H1 (cell line): ENCODE results near the gene KCNQ1. TPM values are rescaled to one million over a fixed set of nuclear protein-coding genes. Genes with fewer than 3 reads are reported as not detected.

Experiments
- EP300 ChIP-seq, 2 experiments: IDR thresholded peaks; 1 replicate in 1 of 2; 2 replicates in 1 of 2; pipeline ENCODE4 v1.6.1; 2011 to 2012; ENCODE audit warnings: low read depth in 2 of 2, low read length in 2 of 2, mild to moderate bottlenecking in 2 of 2, borderline replicate concordance in 1 of 2, inconsistent platforms in 1 of 2, moderate library complexity in 1 of 2
- EZH2 ChIP-seq: fragments of 200-600 bp; sonication (generic); IDR thresholded peaks from 2 replicates; pipeline ENCODE4 v1.7.1; 2012; ENCODE audit warnings: low read depth, mild to moderate bottlenecking, moderate library complexity, low read length, inconsistent platforms; ENCODE audit not compliant: severe bottlenecking
- KDM1A ChIP-seq: fragments of 200-600, 300-600 bp; sonication (generic); IDR thresholded peaks from 2 replicates; pipeline ENCODE4 v1.7.1; 2016; ENCODE audit warnings: mild to moderate bottlenecking, low read length, borderline replicate concordance
- KDM5A ChIP-seq: fragments of 200-600 bp; IDR thresholded peaks from 2 replicates; pipeline ENCODE4 v1.7.1; 2012; ENCODE audit warnings: mild to moderate bottlenecking, low read length, inconsistent platforms, mixed read lengths
- PHF8 ChIP-seq: fragments of 200-600 bp; sonication (generic); conservative IDR thresholded peaks from 2 replicates; pipeline ENCODE4 v1.7.1; 2012; ENCODE audit warnings: low read depth, mild to moderate bottlenecking, inconsistent platforms, low read length, moderate library complexity
- RFX5 ChIP-seq: IDR thresholded peaks from 2 replicates; pipeline ENCODE4 v1.6.1; 2011; ENCODE audit warnings: low read depth, low read length, improper control_type of control experiment, borderline replicate concordance
- SIN3A ChIP-seq, 2 experiments: IDR thresholded peaks in 1 of 2; conservative IDR thresholded peaks in 1 of 2; 2 replicates each; pipeline ENCODE4 v1.6.1; 2011 to 2012; ENCODE audit warnings: low read length in 2 of 2, improper control_type of control experiment in 1 of 2, low read depth in 1 of 2, mild to moderate bottlenecking in 1 of 2
- SRF ChIP-seq: IDR thresholded peaks from 2 replicates; pipeline ENCODE4 v1.6.1; 2011; ENCODE audit warnings: mild to moderate bottlenecking, low read depth, low read length, moderate library complexity
- TAF1 ChIP-seq: IDR thresholded peaks from 2 replicates; pipeline ENCODE4 v1.6.1; 2011; ENCODE audit warnings: mild to moderate bottlenecking, low read depth, low read length
- YY1 ChIP-seq: IDR thresholded peaks from 2 replicates; pipeline ENCODE4 v1.6.1; 2011; ENCODE audit warnings: low read depth, mild to moderate bottlenecking, low read length
- polyA plus RNA-seq, 7 experiments: library from polyadenylated mRNA; depleted of rRNA in 3 of 7; stranded (reverse) in 5 of 7; unstranded in 2 of 7; fragments of >200 nt in 5 of 7; fragments of 200-250 nt in 2 of 7; gene quantifications; 1 replicate in 5 of 7; 2 replicates in 1 of 7; 4 replicates in 1 of 7; pipeline versions ENCODE4 v1.2.1 to v1.2.3, GENCODE V29; 2011 to 2013; ENCODE audit warnings: missing spikeins in 2 of 7, mixed read lengths in 2 of 7
- total RNA-seq: library from RNA; stranded (reverse); fragmentation: NEBNext Ultra II Directional; extraction: Animal tissue kit (Norgen Biotek cat#: 25700); gene quantifications from 2 replicates; pipeline ENCODE4 v1.2.1, GENCODE V29; 2021
- TF ChIP-seq, protein P1 (sequence below): fragments of 300-600 bp; sonication (generic); IDR thresholded peaks from 2 replicates; pipeline ENCODE4 v1.7.1; 2012; ENCODE audit warnings: low read length, moderate library complexity, mild to moderate bottlenecking, inconsistent platforms; ENCODE audit not compliant: insufficient replicate concordance

Gene KCNQ1
- total and polyA plus RNA-seq, 2 of the 8 experiments (the other 6 are each of a cell fraction or from before 2014, with no cell fraction given): 1.9 to 2.0 TPM

GRCh38 chr11:2729841-2730240 is 285.0 kb downstream of the KCNQ1 start (continued):
- TF ChIP-seq, protein P1, sequence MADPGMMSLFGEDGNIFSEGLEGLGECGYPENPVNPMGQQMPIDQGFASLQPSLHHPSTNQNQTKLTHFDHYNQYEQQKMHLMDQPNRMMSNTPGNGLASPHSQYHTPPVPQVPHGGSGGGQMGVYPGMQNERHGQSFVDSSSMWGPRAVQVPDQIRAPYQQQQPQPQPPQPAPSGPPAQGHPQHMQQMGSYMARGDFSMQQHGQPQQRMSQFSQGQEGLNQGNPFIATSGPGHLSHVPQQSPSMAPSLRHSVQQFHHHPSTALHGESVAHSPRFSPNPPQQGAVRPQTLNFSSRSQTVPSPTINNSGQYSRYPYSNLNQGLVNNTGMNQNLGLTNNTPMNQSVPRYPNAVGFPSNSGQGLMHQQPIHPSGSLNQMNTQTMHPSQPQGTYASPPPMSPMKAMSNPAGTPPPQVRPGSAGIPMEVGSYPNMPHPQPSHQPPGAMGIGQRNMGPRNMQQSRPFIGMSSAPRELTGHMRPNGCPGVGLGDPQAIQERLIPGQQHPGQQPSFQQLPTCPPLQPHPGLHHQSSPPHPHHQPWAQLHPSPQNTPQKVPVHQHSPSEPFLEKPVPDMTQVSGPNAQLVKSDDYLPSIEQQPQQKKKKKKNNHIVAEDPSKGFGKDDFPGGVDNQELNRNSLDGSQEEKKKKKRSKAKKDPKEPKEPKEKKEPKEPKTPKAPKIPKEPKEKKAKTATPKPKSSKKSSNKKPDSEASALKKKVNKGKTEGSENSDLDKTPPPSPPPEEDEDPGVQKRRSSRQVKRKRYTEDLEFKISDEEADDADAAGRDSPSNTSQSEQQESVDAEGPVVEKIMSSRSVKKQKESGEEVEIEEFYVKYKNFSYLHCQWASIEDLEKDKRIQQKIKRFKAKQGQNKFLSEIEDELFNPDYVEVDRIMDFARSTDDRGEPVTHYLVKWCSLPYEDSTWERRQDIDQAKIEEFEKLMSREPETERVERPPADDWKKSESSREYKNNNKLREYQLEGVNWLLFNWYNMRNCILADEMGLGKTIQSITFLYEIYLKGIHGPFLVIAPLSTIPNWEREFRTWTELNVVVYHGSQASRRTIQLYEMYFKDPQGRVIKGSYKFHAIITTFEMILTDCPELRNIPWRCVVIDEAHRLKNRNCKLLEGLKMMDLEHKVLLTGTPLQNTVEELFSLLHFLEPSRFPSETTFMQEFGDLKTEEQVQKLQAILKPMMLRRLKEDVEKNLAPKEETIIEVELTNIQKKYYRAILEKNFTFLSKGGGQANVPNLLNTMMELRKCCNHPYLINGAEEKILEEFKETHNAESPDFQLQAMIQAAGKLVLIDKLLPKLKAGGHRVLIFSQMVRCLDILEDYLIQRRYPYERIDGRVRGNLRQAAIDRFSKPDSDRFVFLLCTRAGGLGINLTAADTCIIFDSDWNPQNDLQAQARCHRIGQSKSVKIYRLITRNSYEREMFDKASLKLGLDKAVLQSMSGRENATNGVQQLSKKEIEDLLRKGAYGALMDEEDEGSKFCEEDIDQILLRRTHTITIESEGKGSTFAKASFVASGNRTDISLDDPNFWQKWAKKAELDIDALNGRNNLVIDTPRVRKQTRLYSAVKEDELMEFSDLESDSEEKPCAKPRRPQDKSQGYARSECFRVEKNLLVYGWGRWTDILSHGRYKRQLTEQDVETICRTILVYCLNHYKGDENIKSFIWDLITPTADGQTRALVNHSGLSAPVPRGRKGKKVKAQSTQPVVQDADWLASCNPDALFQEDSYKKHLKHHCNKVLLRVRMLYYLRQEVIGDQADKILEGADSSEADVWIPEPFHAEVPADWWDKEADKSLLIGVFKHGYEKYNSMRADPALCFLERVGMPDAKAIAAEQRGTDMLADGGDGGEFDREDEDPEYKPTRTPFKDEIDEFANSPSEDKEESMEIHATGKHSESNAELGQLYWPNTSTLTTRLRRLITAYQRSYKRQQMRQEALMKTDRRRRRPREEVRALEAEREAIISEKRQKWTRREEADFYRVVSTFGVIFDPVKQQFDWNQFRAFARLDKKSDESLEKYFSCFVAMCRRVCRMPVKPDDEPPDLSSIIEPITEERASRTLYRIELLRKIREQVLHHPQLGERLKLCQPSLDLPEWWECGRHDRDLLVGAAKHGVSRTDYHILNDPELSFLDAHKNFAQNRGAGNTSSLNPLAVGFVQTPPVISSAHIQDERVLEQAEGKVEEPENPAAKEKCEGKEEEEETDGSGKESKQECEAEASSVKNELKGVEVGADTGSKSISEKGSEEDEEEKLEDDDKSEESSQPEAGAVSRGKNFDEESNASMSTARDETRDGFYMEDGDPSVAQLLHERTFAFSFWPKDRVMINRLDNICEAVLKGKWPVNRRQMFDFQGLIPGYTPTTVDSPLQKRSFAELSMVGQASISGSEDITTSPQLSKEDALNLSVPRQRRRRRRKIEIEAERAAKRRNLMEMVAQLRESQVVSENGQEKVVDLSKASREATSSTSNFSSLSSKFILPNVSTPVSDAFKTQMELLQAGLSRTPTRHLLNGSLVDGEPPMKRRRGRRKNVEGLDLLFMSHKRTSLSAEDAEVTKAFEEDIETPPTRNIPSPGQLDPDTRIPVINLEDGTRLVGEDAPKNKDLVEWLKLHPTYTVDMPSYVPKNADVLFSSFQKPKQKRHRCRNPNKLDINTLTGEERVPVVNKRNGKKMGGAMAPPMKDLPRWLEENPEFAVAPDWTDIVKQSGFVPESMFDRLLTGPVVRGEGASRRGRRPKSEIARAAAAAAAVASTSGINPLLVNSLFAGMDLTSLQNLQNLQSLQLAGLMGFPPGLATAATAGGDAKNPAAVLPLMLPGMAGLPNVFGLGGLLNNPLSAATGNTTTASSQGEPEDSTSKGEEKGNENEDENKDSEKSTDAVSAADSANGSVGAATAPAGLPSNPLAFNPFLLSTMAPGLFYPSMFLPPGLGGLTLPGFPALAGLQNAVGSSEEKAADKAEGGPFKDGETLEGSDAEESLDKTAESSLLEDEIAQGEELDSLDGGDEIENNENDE: no peak
- TF ChIP-seq PHF8 (no peak), EZH2 (no peak), KDM5A (no peak), TAF1 (no peak), KDM1A (no peak), SIN3A (conservative IDR thresholded peaks at IDR 0.05 in 1 of 2, IDR thresholded peaks at IDR 0.05 in 1 of 2; ENCODE audit: low read depth in 1 of 2, low read length in 2 of 2) (no peak), RFX5 (no peak), SRF (no peak), EP300 (IDR thresholded peaks at IDR 0.05; ENCODE audit: borderline replicate concordance in 1 of 2, low read depth in 2 of 2, low read length in 2 of 2) (no peak), YY1 (no peak)
